GM18868 (cell line): ENCODE measurements around the gene PTPRN2.

Experiments used
- ATAC-seq: cut with Tn5 transposase; IDR thresholded peaks from one replicate; pipeline ENCODE4 v1.9.1; 2021; ENCODE audit warnings: mild to moderate bottlenecking, moderate library complexity; ENCODE audit not compliant: unreplicated experiment

PTPRN2 gene

GRCh38 chr7:158556721-158557440 lies 30.7 kb downstream of the PTPRN2 start:
- no peak for ATAC-seq

DNA sequence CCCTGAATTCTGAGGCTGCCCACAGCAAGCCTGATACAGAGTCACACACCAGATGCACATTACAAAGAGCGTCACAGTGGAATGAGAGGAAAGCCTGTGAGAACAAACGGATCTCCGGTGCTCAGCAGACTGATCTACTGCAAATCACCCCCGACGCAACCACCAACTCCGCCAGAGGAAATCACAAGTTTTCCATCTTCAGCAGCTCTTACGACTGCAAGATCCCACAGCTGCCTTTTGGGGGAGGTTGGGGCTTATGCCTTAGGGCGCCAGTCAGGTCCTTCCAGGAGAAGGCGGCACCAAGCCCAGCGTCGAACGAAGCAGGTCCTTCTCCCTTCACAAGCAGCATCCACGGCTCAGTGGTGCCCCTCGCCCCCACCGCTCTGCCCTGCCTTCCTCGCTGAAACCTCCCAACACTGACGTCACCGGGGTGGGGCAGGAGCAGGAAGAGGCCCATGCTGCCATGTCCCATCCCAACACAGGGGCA lies 32.5 kb downstream of the PTPRN2 start:
- ATAC-seq, result no peak

DNA sequence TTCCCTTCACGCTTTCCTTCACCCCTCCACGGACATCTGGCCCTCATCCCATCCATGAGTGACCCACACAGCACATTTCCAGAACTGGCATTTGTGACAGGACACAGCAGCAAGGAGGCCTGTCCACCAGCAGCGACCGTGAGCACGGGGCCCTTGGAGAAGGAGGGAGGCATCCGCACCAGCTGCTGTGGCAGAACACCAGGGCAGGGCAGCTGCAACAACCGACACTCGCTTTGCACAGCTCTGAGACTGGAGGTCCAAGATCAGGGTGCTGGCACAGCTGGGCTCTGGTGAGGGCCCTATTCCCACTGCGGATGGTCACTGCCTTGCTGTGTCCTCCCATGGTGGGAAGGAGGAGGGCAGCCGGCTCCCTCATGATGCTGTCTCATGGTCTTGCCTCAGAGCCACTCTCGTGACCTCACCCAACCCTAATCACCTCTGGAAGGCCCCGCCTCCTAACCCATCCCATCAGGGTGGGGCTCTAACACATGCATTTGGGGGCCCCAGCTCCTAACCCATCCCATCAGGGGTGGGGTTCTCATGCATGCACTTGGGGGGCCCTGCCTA lies 36.7 kb downstream of the PTPRN2 start:
- ATAC-seq, result no peak

DNA sequence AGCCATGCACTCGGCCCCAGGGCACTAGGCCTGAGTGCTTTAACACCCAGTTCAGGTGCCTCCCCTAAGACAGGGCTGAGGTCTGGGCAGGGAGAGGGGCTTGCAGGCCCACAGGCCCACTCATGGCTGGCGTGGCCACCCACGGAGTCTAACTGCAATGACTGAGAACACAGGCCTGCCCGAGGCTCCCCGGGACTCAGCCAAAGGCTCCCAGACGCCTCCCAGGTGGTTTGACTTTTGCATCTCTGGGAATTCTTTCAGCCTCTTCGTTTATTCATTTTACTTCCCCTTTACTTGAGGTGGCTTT lies 37.3 kb downstream of the PTPRN2 start:
- ATAC-seq, result no peak

DNA sequence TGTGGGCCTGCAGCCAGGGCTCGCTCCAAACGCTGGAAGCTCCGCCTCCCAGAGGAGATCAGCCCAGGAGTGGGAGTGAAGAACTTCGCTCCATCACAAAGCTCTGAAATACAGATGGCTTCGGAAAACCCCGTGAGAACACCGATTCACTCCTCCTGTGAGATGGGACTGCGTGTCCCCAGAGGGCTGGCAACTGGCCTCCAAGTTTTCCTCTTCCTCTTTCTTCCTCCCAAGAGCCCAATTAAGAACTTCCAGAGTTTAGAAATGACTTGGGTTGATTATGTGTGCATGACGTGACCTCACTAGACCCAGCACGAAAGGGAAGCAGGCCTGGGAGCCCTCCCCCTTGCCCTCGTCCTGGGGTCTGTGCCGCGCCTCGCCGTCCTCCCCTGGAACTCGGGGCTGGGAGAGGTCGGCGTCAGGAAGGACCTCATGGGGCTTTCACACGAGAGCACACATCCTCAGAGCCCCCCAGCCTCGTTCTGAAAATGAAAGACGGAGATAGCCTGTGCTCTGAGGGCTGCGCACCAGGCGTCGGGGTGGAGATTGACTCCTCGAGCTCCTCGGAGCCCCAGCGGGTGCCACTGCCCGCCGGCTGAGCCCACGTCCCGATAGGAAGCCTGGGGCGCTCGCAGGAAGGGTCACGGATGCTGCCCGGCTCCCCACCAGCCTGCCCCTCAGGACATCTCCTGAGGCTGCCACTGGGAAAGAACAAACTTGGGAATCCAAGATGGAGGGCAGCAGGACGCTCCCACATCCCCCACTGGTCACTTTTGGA lies 37.8 kb downstream of the PTPRN2 start:
- ATAC-seq, result no peak

DNA sequence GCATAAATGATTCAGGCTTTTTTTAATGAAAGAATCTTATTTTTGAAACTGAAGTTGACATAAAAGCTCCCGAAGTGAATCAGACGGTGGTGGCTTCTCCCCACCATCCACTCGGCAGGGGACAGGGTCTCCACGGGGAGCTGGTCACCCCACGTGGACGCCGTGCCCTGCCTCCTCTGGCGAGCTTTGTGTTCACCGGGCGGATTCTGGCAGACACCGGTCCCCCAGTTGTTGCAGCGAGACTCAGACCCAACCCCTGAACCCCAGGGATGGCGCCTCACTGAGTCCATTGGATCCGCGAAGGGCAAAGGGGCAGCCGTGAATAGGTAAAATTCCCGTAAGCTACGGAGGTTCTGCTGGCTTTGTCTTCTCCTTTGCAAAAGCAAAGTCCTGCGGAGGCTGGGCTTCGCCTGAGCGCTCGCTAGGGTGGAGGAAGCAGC lies 38.4 kb downstream of the PTPRN2 start:
- no peak for ATAC-seq

DNA sequence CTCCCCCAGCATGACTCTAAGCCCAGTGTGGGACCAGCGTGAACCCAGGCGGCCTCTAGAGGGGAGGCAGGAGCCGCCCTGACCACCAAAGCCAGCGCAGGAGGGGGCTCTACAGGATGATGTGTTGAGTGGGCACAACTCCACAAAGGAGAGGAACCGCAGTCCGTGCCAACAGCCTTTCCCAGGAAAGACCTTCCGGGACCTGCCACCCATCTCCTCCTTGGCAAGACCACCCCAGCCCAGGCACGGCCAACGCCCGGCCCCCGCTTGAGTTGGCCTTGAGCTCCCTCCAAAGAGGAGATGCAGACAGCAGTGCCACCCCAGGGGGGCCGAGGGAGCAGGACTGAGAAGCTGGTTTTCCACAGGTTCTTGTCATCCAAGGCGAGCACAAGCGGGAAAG lies 38.9 kb downstream of the PTPRN2 start:
- ATAC-seq, result no peak

DNA sequence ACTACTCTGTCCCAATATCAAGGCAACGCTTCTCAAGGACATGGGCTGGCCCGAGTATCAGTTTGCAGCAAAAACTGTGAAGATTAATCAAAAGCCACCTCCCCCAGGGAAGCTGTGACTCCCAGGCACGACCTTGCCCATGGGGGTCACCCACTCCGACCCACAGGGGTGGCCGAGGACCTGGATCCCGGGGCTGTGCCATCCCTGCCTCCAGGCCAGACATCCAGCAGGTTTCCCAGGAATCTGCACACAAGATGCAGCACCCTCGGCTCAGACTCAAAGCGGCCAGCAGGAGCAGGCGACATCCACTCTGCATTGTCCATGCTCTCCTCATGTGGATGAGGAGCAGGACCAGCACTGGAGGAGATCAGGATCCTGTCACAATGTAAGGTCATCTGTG lies 39.8 kb downstream of the PTPRN2 start:
- ATAC-seq, result no peak

- ATAC-seq, result no peak
These were observed 41.0 kb downstream of the PTPRN2 start for GRCh38 chr7:158546626-158547025.

DNA sequence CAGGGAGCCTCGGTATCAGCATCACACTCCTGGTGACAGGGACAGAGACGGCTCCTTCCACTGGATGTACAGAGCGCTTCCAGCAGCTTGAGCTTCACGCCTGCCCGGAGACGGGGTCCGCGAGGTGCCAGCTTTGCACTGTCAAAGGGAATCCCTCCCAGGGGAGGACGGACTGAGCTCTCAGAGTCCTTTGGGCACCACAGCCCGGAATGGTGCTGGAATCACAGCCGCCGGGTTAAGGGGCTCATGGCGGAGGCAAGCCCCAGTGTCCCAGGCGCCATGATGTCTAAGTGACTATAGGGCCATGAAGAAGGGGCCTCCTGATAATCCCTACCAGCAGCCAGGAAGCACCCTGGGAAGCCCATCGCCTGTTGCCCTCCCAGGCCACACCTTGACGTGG lies 41.4 kb downstream of the PTPRN2 start:
- ATAC-seq, result no peak

- ATAC-seq, result no peak
These were observed 42.9 kb downstream of the PTPRN2 start for GRCh38 chr7:158544708-158545107.

DNA sequence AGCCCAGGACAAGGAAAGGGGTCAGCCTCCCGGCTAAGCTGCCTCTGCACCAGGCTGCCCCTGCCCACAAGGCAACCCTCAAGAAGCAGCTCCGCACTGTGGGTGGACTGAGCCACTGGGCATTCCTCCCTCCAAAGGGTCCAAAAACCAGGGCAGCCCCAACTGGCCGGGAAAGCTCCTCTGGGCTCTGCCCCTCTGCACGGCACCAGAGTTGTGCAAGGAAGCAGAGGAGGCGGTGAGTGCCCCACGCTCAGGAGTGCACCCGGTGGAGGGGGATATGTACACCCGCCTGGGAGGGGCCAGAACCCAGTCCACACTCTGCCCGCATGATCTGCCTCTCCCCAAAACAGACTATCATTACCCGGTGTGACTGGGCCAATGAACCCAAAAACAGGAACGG lies 43.8 kb downstream of the PTPRN2 start:
- ATAC-seq, result no peak

- ATAC-seq, result no peak
These were observed 44.7 kb downstream of the PTPRN2 start for GRCh38 chr7:158542651-158543566.

GRCh38 chr7:158541346-158542010 lies 46.1 kb downstream of the PTPRN2 start:
- ATAC-seq, result peak; percentile 90

DNA sequence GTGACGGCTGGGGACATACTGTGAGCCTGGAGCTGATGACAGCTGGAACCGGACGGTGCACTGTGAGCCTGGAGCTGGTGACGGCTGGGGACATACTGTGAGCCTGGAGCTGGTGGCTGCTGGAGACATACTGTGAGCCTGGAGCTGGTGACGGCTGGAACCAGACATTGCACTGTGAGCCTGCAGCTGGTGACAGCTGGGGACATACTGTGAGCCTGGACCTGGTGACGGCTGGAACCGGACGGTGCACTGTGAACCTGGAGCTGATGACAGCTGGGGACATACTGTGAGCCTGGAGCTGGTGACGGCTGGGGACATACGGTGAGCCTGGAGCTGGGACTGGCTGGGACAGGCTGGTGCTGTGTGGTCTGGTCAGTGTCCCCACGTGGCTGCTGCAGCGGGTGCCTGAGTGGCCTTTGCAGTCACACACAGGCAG lies 47.9 kb downstream of the PTPRN2 start:
- ATAC-seq, result no peak

DNA sequence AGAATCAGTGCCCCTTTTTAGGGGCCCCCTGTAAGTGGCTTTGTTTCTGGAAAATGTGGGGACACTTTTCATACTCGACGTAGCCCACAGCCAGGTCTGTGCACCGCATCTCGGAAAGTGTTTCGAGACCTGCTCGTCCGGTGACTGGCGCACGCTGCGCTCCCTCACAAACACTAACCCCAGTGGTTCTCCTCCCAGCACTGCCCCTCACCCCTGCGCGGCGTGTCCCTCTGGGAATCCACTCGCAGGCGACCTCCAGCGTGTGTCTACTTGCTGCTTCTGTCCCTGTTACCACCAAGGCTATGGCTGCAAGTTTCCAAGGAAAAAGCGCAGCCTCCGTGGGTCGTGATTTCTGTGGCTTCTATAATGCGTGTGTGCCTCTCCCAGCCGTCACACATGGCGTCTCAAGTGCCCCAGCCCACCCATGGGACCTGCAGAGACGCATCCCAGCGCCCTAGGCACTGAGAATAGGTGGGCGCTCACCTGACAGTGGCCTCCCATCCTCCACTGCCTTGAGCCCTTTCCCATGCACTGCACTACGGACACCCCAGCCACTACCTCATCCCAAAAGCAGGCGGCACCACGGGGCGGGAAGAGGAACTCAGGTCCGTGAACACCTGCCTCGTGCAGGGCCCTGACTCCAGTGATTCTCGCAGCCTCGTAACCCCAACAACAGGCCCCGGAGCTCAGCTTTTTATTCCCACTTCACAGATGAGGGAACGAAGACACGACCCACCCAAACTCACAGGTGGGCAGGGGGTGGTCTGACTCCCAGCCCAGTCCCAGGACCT lies 49.3 kb downstream of the PTPRN2 start:
- no peak for ATAC-seq

GRCh38 chr7:158537516-158537882 lies 50.1 kb downstream of the PTPRN2 start:
- no peak for ATAC-seq

DNA sequence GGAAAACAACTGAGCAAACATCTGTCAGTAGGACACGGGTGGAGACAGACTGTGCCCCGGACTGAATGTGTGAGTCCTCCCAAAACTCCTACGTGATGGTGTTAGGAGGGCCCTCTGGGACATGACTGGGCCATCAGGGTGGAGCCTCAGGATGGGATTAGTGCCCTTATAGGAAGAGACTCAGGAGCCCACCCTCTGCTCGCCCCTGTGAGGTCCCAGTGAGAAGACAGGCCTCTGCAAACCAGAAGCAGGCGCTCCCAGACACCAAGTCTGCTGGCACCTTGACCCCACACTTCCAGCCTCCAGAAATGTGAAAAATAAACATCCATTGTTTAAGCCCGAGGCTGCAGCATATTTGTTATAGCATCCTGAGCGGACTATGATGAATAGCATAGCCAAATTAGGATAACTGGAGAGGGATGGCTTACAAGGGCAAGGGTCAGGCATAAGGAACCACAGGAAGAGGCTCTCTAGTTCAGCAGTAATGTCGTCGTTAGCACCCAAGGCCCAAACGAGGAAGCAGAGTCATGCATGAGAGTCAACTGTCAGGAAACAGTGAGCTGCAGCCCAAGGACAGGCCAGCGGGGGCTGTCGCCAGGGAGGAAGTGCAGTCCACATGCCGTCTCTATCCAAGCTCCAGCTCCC lies 50.6 kb downstream of the PTPRN2 start:
- ATAC-seq, result no peak

DNA sequence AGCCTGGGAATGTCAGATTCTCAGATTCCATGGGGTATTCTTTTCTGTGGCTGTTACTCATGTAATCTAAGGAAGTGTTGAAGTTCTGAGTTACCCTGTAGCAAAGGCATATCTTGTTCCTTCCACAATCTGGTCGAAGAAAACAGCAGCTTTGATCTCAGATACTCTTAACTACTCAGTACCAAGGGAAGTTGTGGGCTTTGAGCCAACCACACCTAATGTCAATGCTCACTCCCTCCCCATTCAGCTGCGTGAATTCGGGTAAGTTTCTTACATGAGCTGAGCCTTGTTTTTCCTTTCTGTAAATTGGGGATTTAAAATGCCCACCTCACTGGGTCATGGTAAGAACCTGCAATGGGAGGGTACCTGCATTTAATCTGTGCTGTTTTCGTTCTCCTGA lies 52.5 kb downstream of the PTPRN2 start:
- no peak for ATAC-seq
